NCI-H2227 treated with DMSO at 0.1 percent for 48 hours (cell line): ENCODE results near the gene CBX8.

Experiments
- DNase-seq: peaks from one replicate; lab custom pipeline; 2025; lab: John Stamatoyannopoulos, UW

Gene CBX8

DNA sequence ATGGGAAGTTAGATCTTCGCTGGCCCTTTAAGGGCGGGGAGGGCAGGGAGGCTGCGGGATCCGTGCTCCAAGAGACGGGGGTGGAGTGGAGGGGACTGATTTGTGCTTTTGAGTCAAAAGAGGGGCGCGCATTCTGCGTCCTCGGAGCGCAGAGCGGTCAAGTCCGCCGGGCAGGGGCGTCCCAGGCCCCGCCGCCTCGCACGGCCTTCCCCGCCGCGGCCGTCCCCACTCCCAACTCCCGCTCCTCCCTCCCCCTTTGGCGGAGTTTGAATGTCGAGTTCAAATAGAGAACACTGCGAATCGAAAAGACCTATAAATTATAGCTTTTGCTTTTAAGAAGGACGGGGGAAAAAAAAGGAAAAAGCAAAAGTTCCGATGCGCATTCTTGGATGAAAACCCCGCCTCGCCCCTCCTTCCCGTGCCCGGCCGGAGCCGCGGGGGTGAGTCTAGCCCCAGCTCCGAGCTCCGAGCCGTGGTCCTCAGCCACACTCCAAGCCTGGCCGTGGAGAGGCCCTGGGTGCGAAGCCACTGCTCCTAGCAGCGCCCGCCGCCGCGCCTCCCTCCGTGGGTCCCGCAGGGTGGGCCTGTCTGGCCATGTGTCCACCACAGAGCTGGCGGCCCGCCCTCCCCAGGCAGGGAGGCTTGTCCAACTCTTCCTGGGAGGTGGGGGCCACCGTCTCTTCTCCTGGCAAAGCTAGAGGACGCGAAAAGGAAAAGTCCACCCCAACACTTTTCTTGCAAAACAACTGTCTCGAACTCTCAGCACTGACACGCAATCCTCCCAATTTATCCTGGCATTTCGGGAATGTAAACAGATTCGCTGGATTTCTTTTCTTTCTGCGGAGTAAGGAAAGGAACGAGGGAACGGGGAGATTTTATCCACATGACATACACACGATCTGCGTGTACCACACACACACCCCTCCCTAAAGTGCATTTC lies 3.6 kb downstream of the CBX8 start:
- DNase-seq, result peak; percentile 62

- DNase-seq, result no peak
These were observed 4.5 kb downstream of the CBX8 start for GRCh38 chr17:79792341-79792871.

DNA sequence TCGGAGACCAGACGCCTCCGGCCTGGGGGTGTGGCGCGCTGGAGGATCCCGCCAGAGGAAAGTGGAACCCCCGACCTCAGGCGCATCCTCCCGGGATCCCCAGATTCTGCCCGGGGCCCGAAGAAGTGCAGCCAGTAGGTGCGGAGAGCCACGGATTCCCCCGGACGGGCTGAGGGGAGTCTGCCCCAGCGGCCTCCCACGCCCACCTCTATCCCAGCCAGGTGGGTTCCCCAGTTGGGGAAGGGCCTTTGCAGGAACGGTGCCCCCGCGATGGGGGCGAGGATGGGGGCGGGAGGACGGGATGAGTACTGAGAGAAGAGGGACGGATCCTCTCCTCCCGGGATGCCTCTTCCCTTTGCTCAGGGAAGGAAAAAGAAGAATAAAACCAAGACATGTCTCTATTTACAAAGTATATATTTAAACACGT lies 5.1 kb downstream of the CBX8 start:
- no peak for DNase-seq

GRCh38 chr17:79790805-79791734 lies 5.8 kb downstream of the CBX8 start:
- no peak for DNase-seq

GRCh38 chr17:79789943-79790804 lies 6.7 kb downstream of the CBX8 start:
- no peak for DNase-seq

- DNase-seq, result no peak
These were observed 7.6 kb downstream of the CBX8 start for GRCh38 chr17:79788989-79789942.

GRCh38 chr17:79788455-79788854 lies 8.4 kb downstream of the CBX8 start:
- DNase-seq, result no peak

DNA sequence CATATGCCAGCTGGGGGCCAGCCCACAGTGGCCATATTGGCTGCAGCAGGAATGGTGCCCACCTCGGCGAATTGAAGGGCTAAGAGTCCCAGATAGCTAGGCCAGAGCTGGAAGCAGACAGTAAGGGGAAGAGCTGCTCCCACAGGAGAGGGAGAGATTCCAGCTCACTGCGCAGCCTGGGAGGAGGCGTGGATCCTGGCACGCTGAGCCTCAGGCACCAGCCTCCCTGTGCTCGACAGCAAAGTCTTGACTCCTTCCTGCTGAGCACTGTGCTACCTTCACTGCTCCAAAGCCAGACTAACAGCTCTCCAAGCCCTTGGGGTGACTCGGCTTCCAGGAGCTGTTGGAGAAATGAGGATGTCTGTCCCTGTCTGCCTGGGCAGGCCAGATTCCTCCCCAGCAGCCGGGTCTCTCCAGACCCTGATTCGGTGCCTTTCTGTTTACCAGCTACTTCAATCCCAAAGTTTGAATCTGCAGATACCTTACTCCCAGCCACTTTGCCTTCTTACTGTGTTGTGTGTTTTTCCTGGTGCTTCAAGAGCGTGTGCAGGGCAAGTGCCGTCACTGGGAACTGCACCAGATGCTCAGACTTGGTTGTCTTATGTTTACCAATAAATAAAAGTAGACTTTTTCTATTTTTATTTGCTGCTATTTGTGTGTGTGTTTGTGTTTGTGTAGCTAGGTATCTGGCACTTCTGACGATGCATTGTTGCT lies 9.8 kb downstream of the CBX8 start:
- no peak for DNase-seq

DNA sequence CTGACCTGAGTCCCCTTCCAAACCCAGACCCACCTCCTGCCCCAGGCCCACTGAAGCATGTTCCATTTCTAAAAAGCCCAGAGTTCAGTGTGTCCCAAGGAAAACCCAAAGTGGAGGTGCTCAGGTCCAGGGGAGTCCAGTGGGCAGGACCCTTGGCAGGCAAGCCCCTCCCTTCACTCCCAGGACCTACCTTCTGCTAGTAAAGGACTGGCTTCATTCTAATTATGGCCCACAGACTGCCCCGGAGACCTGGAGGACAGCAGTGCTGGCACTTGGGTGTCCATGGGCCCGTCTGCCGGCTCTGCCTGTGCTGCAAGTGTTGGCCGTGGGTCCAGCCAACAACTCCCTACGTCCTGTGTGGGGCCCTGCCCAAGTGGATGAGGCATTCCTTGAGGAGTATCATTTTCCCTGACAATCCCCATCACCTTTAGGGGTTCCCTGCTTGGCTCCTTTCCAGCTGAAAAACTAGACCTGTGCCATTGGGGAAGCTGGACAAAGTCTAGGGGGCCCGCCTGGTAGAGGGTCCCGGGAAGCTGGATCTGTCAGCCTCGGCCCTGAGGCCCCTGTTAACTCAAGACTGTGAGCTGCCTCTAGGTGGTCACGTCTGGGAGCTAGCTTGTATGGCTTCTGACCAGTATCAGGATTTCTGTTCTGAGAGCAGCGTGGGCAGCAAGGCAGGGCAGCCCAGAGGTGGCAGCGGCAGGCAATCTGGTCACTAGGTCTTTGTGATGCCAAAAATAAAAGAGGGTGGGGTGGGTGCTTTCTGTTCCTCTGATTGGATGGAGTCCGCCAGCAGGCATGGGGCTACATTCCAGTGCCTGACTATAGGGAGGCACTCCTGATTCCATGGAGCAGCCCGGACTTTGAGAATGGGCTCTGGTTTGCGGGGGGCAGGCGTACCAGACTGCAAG lies 10.7 kb downstream of the CBX8 start:
- DNase-seq, result no peak

GRCh38 chr17:79785017-79785899 lies 11.6 kb downstream of the CBX8 start:
- DNase-seq, result no peak

GRCh38 chr17:79784353-79785016 lies 12.4 kb downstream of the CBX8 start:
- DNase-seq, result no peak

DNA sequence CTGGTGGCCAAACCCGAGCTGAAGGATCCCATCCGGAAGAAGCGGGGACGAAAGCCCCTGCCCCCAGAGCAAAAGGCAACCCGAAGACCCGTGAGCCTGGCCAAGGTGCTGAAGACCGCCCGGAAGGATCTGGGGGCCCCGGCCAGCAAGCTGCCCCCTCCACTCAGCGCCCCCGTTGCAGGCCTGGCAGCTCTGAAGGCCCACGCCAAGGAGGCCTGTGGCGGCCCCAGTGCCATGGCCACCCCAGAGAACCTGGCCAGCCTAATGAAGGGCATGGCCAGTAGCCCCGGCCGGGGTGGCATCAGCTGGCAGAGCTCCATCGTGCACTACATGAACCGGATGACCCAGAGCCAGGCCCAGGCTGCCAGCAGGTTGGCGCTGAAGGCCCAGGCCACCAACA lies 13.0 kb downstream of the CBX8 start:
- DNase-seq, result no peak

GRCh38 chr17:79781736-79782575 lies 14.9 kb downstream of the CBX8 start:
- DNase-seq, result no peak

DNA sequence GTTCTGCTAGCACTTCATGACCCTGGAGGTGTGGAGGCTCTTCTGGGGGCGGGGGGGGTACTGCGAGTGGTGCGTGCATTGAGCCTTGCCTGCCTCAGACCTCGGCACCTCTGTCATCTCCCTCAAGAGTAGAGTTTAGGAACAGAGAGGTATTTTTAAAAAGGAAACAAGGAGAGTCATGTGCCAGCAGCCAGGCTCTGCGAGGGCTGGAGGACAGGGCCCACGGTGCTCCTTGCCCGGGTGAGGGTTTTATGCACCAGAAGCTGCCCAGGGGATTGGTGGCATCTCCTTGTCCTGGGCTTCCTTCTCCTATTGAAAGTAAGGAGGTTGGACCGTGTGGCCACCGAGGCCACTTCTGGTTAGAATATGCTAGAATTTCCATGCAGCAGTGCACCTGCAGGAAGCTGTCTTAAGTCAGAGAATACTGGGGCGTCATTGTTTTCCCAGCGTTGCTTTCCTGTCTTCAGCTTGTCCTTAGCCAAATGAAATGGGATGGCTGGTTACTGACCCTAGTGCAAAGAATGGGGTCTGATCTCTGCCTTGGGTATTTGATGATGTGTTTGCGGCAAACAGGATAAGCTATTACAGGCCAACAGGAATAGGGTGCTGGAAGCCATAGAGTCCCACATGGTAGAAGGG lies 15.7 kb downstream of the CBX8 start:
- DNase-seq, result no peak

DNA sequence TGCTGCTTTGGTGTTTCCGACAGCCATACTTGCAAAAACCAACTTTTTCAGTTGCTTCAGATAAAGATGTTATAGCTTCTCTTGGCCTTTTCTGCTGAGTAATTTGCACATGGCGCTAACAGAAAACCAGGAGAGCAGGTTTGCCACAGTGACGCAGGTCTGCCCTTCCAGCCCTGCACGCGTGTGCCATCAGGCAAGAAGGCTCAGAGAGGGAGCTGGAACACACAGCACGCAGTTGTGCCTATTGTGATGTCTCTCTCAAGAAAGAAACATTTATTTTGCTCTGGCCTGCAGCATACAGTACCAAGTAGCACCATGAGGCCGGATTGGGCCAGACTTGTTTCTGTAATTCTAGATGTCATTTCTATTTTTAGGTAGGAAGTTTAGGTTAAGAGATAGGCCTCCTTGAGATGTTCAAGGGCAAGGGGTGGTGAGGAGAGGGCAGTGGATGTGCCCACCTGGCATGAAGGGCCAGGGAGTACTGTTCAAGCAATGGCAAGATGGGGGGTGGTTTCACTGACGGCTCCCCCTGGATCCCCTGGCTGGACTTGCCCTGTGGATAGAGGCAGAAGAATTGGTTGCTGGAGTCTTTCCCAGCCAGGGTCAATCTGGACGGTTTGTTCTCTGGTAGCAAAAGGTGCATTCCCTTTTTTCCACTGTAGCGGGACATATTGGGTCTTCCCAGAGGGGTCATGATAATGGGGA lies 17.1 kb downstream of the CBX8 start:
- no peak for DNase-seq
